Fibroblast of pulmonary artery (primary cell): ENCODE results near the gene ZNF444.

Experiments used
- DNase-seq: peaks from one replicate; pipeline ENCODE4 v3.0.0-alpha.2; 2010; ENCODE audit warnings: low read depth
- H3K4me3 ChIP-seq: replicated peaks from 2 replicates; pipeline ENCODE4 v1.5.1; 2011; ENCODE audit warnings: low read depth, mild to moderate bottlenecking, control low read depth, low read length, moderate library complexity
- TF ChIP-seq, protein P1 (sequence below): IDR thresholded peaks from 2 replicates; pipeline ENCODE4 v1.5.1; 2011; ENCODE audit warnings: mild to moderate bottlenecking, control low read depth, low read length, inconsistent platforms; ENCODE audit errors: missing control alignments

ZNF444 gene

DNA sequence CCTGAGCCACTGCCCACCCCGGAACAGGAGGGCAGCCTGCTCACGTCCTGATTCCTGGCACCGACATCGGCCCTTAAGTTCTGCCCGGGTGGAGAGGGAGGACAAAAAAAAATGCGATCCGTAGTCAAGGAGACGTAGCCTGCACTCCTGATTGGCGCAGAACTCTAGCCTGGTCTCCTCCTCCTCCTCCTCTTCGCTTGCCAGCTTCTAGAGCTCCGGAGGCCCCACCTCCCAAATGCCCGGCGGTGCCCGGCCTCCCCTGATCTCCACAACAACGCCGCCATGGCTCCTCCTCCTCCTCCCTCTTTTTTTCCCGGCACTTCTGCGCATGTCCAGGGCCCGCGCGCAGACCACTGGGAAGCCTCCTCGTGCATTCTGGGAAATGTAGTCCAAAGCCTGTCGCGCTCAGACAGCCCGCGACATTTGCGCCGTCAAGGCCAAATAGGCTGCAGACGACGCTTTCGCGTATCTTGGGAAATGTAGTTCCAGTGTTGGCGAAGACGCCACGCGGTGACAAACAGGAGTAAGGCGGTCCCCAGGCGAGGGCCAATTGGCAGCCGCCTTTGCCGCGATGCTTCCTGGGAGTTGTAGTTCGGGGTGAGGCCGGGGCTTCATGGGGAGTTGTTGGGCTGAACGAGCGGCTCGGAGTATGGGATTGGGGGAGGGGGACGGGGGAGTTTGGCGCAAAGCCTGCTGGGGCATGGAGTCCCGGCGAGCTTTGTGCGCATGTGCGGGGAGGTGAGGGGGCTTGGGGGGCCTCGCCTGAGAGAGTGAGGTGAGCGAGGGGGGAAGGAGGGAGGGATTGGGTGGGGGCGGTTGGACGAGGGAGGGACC lies at the start of gene ZNF444:
ZNF444 (plus strand) TSS at position 705 of the 834 bp plus-strand sequence. CDS start 5,625 bp downstream, outside the sequence.
- TF ChIP-seq, protein P1, sequence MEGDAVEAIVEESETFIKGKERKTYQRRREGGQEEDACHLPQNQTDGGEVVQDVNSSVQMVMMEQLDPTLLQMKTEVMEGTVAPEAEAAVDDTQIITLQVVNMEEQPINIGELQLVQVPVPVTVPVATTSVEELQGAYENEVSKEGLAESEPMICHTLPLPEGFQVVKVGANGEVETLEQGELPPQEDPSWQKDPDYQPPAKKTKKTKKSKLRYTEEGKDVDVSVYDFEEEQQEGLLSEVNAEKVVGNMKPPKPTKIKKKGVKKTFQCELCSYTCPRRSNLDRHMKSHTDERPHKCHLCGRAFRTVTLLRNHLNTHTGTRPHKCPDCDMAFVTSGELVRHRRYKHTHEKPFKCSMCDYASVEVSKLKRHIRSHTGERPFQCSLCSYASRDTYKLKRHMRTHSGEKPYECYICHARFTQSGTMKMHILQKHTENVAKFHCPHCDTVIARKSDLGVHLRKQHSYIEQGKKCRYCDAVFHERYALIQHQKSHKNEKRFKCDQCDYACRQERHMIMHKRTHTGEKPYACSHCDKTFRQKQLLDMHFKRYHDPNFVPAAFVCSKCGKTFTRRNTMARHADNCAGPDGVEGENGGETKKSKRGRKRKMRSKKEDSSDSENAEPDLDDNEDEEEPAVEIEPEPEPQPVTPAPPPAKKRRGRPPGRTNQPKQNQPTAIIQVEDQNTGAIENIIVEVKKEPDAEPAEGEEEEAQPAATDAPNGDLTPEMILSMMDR: no peak
- peak; percentile 100 for DNase-seq
- peak within 1 kb of the TSS; percentile 66 for H3K4me3 ChIP-seq

DNA sequence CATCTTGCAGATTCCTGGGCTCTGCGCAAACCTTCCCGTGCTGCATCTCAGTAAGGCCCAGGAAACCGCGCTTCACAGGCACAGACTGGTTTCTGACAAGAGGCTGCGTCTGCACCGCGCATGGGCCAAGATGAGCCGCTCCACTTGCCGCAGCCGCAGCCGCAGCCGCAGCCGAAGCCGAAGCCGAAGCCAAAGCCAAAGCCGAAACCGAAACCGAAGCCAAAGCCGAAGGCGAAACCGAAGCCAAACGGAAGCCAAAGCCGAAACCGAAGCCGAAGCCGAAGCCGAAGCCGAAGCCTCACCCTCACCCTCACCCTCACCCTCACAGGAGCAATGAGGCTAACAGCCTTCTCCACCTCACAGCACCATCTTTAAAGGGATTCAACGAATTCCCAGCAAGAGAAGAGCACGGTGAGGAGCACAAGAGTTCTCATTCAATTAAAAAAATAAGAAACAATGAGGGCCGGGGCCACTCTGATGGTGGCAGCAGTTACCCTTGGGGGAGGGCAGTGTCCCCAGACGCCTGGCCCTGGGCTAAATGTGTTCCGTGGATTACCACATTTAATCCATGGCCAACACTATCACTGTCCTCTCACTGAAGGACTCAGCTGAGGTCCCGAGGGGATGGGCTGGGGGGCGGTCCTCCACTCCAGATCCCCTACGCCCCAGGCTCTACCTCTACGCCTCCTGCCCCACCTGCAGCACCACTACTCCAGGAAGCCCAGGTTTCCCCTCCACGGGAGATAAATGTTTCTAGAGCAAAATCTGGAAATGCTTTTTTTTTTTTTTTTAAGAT lies 49.1 kb upstream of the ZNF444 start:
- H3K4me3 ChIP-seq: no peak overlapping the region
- DNase-seq: no peak
- TF ChIP-seq, protein P1: no peak

DNA sequence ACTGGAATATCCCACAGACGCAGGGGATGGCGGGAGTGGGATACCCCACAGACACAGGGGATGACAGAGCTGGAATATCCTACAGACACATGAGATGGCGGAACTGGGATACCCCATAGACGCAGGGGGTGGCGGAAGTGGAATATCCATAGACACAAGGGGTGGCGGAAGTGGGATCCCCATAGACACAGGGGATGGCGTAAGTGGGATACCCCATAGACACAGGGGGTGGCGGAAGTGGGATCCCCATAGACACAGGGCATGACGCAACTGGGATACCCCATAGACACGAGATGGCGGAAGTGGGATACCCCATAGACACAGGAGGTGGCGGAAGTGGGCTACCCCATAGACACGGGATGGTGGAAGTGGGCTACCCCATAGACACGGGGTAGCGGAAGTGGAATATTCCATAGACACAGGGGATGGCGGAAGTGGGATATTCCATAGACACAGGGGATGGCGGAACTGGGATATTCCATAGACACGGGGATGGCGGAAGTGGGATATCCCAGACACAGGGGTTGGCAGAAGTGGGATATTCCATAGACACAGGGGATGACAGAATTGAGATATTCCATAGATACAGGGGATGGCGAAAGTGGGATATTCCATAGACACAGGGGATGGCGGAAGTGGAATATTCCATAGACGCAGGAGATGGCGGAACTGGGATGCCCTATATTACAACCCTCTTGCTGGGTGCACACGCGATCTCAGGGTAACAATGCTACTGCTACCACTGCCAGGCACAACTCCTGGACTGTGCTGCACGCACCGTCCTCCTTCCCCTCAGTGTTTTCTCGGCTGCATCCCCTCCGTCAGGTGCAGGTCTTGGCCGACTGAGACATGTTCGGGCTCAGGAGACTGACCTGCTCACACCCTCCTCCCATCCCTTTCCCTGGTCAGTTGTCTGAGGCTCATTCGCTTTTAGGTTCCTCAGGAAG lies 48.1 kb upstream of the ZNF444 start:
- no peak overlapping the region for H3K4me3 ChIP-seq
- no peak for DNase-seq
- TF ChIP-seq, protein P1: no peak

DNA sequence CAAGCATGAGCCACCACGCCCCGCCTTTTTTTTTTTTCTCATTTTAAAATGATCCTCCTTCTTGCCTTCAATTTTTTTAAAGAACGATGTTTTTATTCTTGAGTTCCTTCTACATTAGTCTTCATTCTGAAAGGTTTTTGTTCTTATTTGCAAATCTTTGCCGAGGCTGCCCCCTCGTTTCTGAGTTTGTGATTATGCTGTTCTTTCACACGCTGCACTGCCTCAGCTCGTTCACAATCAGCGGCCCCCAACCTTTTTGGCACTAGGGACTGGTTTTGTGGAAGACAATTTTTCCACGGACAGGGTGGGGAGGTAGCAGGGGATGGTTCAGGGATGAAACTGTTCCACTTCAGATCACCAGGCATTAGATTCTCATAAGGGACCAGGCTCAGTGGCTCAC lies 46.6 kb upstream of the ZNF444 start:
- no peak for DNase-seq
- TF ChIP-seq, protein P1: no peak
- H3K4me3 ChIP-seq: no peak overlapping the region

DNA sequence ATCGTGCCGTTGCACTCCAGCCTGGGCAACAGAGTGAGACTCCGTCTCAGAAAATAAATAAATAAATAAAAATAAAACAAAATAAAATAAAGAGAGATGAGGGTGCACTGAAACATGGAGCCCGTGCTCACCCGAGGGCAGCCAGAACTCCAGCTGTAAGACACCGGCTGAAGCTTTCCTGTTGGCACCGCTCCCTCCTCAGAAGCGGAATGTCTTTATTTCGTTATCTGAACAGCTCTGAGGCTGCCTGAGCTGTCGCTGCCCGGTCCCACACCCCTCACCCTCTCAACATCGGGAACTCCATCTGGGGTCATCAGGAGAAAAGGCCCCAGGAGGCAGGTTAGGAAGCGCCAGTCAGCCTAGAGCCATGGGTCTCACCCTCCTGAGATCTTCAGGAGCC lies 44.4 kb upstream of the ZNF444 start:
- DNase-seq: no peak
- no peak overlapping the region for H3K4me3 ChIP-seq
- TF ChIP-seq, protein P1: no peak

DNA sequence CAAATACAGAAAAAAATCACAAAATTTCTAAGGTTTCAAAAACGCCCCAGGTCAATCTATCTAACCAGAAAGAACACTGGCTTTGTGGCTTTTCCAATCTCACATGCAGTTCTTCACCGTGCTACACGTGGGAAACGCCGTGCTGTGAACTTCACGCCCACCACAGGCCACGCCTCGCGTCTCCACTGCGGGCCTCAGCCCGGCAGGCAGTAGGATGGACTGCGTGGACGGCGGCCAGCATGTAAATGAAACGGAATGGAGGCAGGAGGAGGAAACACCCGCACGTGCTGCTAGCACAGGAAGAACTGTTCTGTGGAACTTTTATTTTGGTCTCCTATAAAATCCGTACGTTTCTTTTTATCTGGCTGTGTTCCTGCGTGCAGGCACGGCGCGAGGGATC lies 43.8 kb upstream of the ZNF444 start:
- TF ChIP-seq, protein P1: no peak
- no peak overlapping the region for H3K4me3 ChIP-seq
- DNase-seq: no peak
